Astrocyte (in vitro differentiated cells and primary cell): ENCODE results near the gene TBC1D9B. TPM values are rescaled to one million over a fixed set of nuclear protein-coding genes. Genes with fewer than 3 reads are reported as not detected.

Source experiments
- DNase-seq: peaks from one replicate; pipeline ENCODE4 v3.0.0-alpha.2; 2010; ENCODE audit warnings: low read depth
- FAIRE-seq: peaks from 2 replicates; lab custom pipeline; 2011; peaks lifted over from hg19 to GRCh38; lab: Jason Lieb, UNC
- H2AFZ ChIP-seq: 2 replicates; pipeline ENCODE4 v1.6.0; 2012; ENCODE audit warnings: low read depth, low read length, inconsistent platforms
- H3K27ac ChIP-seq: 2 replicates; pipeline ENCODE4 v1.5.1; 2011; ENCODE audit warnings: low read depth, low read length, inconsistent platforms
- H3K27me3 ChIP-seq: 2 replicates; pipeline ENCODE4 v1.6.0; 2011; ENCODE audit warnings: low read length, inconsistent platforms; ENCODE audit not compliant: insufficient read depth
- H3K36me3 ChIP-seq: 2 replicates; pipeline ENCODE4 v1.5.1; 2011; ENCODE audit warnings: low read length, inconsistent platforms; ENCODE audit not compliant: insufficient read depth
- H3K4me1 ChIP-seq: 2 replicates; pipeline ENCODE4 v1.5.1; 2011; ENCODE audit warnings: low read length, inconsistent platforms; ENCODE audit not compliant: insufficient read depth
- H3K4me2 ChIP-seq: 2 replicates; pipeline ENCODE4 v1.6.0; 2012; ENCODE audit warnings: low read length, inconsistent platforms
- H3K4me3 ChIP-seq: 2 replicates; pipeline ENCODE4 v1.5.1; 2011; ENCODE audit warnings: low read depth, mild to moderate bottlenecking, low read length, inconsistent platforms; ENCODE audit not compliant: insufficient read depth
- H3K79me2 ChIP-seq: 2 replicates; pipeline ENCODE4 v1.6.0; 2012; ENCODE audit warnings: mild to moderate bottlenecking, low read length, inconsistent platforms; ENCODE audit not compliant: insufficient read depth
- H3K9ac ChIP-seq: 2 replicates; pipeline ENCODE4 v1.6.0; 2012; ENCODE audit warnings: mild to moderate bottlenecking, low read length, inconsistent platforms
- H3K9me3 ChIP-seq: 2 replicates; pipeline ENCODE4 v1.5.1; 2012; ENCODE audit warnings: low read depth, mild to moderate bottlenecking, low read length, inconsistent platforms; ENCODE audit not compliant: insufficient read depth
- H4K20me1 ChIP-seq: 2 replicates; pipeline ENCODE4 v1.6.0; 2012; ENCODE audit warnings: low read length, inconsistent platforms; ENCODE audit not compliant: insufficient read depth
- H3K27ac Mint-ChIP-seq: one replicate; pipeline ENCODE4 v1.8.0; 2021; ENCODE audit warnings: mild to moderate bottlenecking, mixed read lengths; ENCODE audit not compliant: unreplicated experiment
- H3K27me3 Mint-ChIP-seq: one replicate; pipeline ENCODE4 v1.8.0; 2021; ENCODE audit warnings: low read depth, mixed read lengths; ENCODE audit not compliant: unreplicated experiment
- H3K36me3 Mint-ChIP-seq: one replicate; pipeline ENCODE4 v1.8.0; 2021; ENCODE audit warnings: low read depth, mixed read lengths; ENCODE audit not compliant: unreplicated experiment
- H3K4me1 Mint-ChIP-seq: one replicate; pipeline ENCODE4 v1.8.0; 2021; ENCODE audit warnings: low read depth, mixed read lengths; ENCODE audit not compliant: unreplicated experiment
- H3K4me3 Mint-ChIP-seq: one replicate; pipeline ENCODE4 v1.8.0; 2021; ENCODE audit warnings: mild to moderate bottlenecking, moderate library complexity, mixed read lengths; ENCODE audit not compliant: unreplicated experiment
- H3K9me3 Mint-ChIP-seq: one replicate; pipeline ENCODE4 v1.8.0; 2021; ENCODE audit warnings: mild to moderate bottlenecking, mixed read lengths; ENCODE audit not compliant: unreplicated experiment
- EZH2 ChIP-seq: IDR thresholded peaks from 2 replicates; pipeline ENCODE4 v1.6.1; 2012; ENCODE audit warnings: mild to moderate bottlenecking, low read length, inconsistent platforms; ENCODE audit not compliant: insufficient read depth
- total RNA-seq: library from RNA; stranded (reverse); gene quantifications from 2 replicates; pipeline ENCODE4 v1.2.1, GENCODE V29; 2021
- TF ChIP-seq, protein P1 (sequence below): IDR thresholded peaks from 2 replicates; pipeline ENCODE4 v1.5.1; 2011; ENCODE audit warnings: low read depth, mild to moderate bottlenecking, inconsistent platforms, low read length, moderate library complexity; ENCODE audit not compliant: insufficient read depth

TBC1D9B gene
- total RNA-seq, 1 donor from 2014 or later, result 89.9 TPM

DNA sequence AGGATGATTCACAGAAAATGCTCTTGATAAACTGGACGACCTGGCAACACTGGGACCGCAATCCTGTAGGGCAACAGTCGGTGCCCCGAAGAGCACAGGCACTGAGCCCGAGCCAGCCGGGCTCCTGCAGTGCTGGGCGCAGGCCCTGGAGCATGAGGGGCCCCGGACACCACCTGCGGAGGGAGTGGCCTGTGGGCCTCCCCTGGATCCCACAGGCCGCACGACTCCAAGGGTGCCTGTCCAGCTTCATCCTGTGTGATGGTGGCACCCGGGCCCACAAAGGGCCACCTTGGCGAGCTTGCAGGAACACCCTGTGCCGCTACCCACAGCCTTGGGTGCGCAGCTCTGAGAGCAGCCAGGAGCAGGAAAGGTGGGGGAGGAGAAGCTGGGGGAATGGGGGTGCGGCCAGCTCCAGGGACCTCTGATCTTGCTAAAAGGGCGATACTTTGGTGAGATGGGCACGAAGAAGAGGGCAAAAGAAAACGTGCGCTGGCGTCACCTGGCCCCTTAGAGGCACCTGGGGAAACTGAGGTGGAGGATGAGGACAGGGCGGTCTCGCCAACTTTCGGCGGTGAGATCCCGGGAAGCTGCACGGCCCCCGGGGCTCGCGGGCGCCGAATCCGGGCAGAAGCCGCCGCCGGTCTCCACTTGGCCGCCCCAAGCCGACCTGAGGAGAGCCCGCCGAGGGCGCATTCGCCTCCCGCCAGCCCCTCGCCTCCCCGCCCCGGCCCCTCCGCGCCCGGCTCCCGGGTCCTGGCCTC, 722 bp downstream of the TBC1D9B start:
- Histone ChIP-seq H3K4me3 (peak overlapping the region; percentile 80), H3K9ac (peak overlapping the region; percentile 80), H2AFZ (peak overlapping the region; percentile 71), H3K79me2 (peaks cover 51% of the 10 kb centered on the region), H3K4me1 (no peaks in the 10 kb centered on the region), H3K36me3 (peaks cover 9% of the 10 kb centered on the region), H3K27me3 (no peaks in the 10 kb centered on the region), H3K4me2 (peak overlapping the region; percentile 95), H3K9me3 (no peaks in the 10 kb centered on the region), H3K27ac (no peak overlapping the region), H4K20me1 (peaks cover 46% of the 10 kb centered on the region)
- peak overlapping the region; percentile 66 for H3K27ac Mint-ChIP-seq
- FAIRE-seq (no peak), DNase-seq (no peak)
- no peaks in the 10 kb centered on the region for H3K9me3 Mint-ChIP-seq
- H3K27me3 Mint-ChIP-seq, result peaks cover 2% of the 10 kb centered on the region
- H3K36me3 Mint-ChIP-seq, result peaks cover 3% of the 10 kb centered on the region
- H3K4me3 Mint-ChIP-seq, result peak overlapping the region; percentile 91
- H3K4me1 Mint-ChIP-seq, result peaks cover 3% of the 10 kb centered on the region
- no peak for TF ChIP-seq EZH2
- TF ChIP-seq, protein P1, sequence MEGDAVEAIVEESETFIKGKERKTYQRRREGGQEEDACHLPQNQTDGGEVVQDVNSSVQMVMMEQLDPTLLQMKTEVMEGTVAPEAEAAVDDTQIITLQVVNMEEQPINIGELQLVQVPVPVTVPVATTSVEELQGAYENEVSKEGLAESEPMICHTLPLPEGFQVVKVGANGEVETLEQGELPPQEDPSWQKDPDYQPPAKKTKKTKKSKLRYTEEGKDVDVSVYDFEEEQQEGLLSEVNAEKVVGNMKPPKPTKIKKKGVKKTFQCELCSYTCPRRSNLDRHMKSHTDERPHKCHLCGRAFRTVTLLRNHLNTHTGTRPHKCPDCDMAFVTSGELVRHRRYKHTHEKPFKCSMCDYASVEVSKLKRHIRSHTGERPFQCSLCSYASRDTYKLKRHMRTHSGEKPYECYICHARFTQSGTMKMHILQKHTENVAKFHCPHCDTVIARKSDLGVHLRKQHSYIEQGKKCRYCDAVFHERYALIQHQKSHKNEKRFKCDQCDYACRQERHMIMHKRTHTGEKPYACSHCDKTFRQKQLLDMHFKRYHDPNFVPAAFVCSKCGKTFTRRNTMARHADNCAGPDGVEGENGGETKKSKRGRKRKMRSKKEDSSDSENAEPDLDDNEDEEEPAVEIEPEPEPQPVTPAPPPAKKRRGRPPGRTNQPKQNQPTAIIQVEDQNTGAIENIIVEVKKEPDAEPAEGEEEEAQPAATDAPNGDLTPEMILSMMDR, result no peak

DNA sequence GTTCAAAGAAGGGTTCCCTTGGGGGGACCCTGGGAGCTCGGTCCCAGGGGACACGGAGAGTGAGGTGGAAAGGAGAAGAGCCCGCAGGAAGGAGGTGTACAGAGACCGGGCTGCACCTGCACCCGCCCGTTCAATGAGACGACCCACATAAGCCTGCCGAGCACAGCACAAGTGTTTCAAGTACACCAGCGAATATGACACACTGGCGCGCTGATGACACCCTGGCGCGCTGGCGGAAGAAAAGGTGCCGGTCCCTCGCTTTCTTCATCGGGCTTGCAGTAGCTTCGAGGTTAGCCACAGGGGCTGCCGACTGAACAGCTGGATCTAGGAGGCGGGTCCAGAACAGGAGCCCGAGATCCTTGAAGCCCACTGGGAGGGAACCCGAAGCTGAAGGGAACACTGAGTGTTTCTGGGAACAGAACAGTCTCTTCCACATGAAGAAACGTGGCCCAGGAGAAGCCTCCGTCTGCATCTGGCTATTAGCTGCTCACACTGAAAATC, 1.4 kb downstream of the TBC1D9B start:
- Histone ChIP-seq H3K4me1 (no peaks in the 10 kb centered on the region), H3K27me3 (no peaks in the 10 kb centered on the region), H3K9ac (peak overlapping the region; percentile 80), H3K4me2 (peak overlapping the region; percentile 95), H3K27ac (no peak overlapping the region), H3K79me2 (peaks cover 57% of the 10 kb centered on the region), H3K4me3 (peak overlapping the region; percentile 80), H3K9me3 (no peaks in the 10 kb centered on the region), H4K20me1 (peaks cover 48% of the 10 kb centered on the region), H3K36me3 (peaks cover 9% of the 10 kb centered on the region), H2AFZ (no peak overlapping the region)
- Mint-ChIP-seq H3K36me3 (peaks cover 3% of the 10 kb centered on the region), H3K4me1 (peaks cover 3% of the 10 kb centered on the region), H3K27ac (no peak overlapping the region), H3K9me3 (no peaks in the 10 kb centered on the region), H3K27me3 (peaks cover 2% of the 10 kb centered on the region), H3K4me3 (peak overlapping the region; percentile 91)
- no peak for FAIRE-seq
- TF ChIP-seq, protein P1, result no peak
- no peak for TF ChIP-seq EZH2
- DNase-seq, result no peak

DNA sequence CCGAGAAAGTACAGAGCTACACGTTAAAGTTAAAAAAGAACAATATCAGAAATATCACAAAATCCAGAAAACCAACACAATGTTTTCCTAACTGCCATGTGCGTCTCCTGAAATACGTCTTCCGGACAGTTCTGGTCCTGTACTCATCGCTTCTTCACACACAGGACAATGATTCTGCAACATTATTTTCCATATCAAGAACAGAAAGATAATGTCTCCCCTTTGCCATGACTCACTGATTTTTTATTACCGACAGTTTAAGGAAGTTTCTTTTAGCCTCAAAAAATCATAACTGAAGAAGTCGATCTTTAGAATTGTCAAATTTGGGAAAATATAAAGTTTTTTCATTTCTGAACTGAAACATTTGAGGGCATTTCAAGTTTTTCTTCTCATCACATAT, 2.5 kb downstream of the TBC1D9B start:
- H2AFZ ChIP-seq, result no peak overlapping the region
- no peak for FAIRE-seq
- no peak overlapping the region for H3K27ac ChIP-seq
- no peak overlapping the region for H3K4me3 ChIP-seq
- no peaks in the 10 kb centered on the region for H3K4me1 ChIP-seq
- Mint-ChIP-seq H3K9me3 (no peaks in the 10 kb centered on the region), H3K27ac (no peak overlapping the region), H3K4me1 (peaks cover 3% of the 10 kb centered on the region), H3K4me3 (no peak overlapping the region), H3K36me3 (peaks cover 3% of the 10 kb centered on the region), H3K27me3 (peaks cover 2% of the 10 kb centered on the region)
- TF ChIP-seq, protein P1, result no peak
- TF ChIP-seq EZH2, result no peak
- H3K36me3 ChIP-seq, result peaks cover 9% of the 10 kb centered on the region
- DNase-seq, result no peak
- no peak overlapping the region for H3K9ac ChIP-seq
- H4K20me1 ChIP-seq, result peaks cover 57% of the 10 kb centered on the region
- no peaks in the 10 kb centered on the region for H3K27me3 ChIP-seq
- H3K4me2 ChIP-seq, result no peak overlapping the region
- H3K9me3 ChIP-seq, result no peaks in the 10 kb centered on the region
- H3K79me2 ChIP-seq, result peaks cover 64% of the 10 kb centered on the region
